H1 (cell line): Measurements from ENCODE around the gene CACNA1C. TPM values are rescaled to one million over a fixed set of nuclear protein-coding genes. Genes with fewer than 3 reads are reported as not detected.

ENCODE experiments used
- CTCF ChIA-PET: fragments of 300-600 bp; sonication (Branson Sonifier 250); formaldehyde crosslinking; loops from one replicate; lab custom pipeline; 2021; ENCODE audit not compliant: partially characterized antibody; lab: Charles Lee
- POLR2A ChIA-PET: fragments of 300-600 bp; sonication (Branson Sonifier 250); formaldehyde crosslinking; loops from one replicate; lab custom pipeline; 2021; ENCODE audit warnings: inconsistent platforms; ENCODE audit not compliant: partially characterized antibody; lab: Charles Lee
- DNase-seq, 2 experiments: peaks; one replicate each; pipeline versions ENCODE4 v3.0.0 to v3.0.0-alpha.2; 2010 to 2022; ENCODE audit warnings: low spot score in 2 of 2, low read depth in 1 of 2, mixed read lengths in 1 of 2
- FAIRE-seq: peaks from 2 replicates; lab custom pipeline; 2011; peaks lifted over from hg19 to GRCh38; lab: Jason Lieb, UNC
- H2AFZ ChIP-seq: 2 replicates; pipeline ENCODE4 v1.8.1; 2012; ENCODE audit warnings: low read length, inconsistent platforms
- H2AK5ac ChIP-seq: 2 replicates; pipeline ENCODE4 v1.6.1; 2013; ENCODE audit warnings: low read depth, low read length
- H2BK120ac ChIP-seq: replicated peaks from 2 replicates; pipeline ENCODE3; 2013; ENCODE audit warnings: low read depth, low read length, inconsistent platforms
- H2BK12ac ChIP-seq: 2 replicates; pipeline ENCODE4 v1.6.1; 2013; ENCODE audit warnings: low read depth, low read length
- H2BK15ac ChIP-seq: 2 replicates; pipeline ENCODE4 v1.6.1; 2013; ENCODE audit warnings: low read length
- H2BK20ac ChIP-seq: 2 replicates; pipeline ENCODE4 v1.6.1; 2013; ENCODE audit warnings: low read length
- H2BK5ac ChIP-seq: 2 replicates; pipeline ENCODE4 v1.6.1; 2013; ENCODE audit warnings: low read depth, low read length
- H3K14ac ChIP-seq: 2 replicates; pipeline ENCODE4 v1.6.1; 2013; ENCODE audit warnings: inconsistent platforms; ENCODE audit not compliant: insufficient read length
- H3K18ac ChIP-seq: 2 replicates; pipeline ENCODE4 v1.6.1; 2013; ENCODE audit warnings: low read length; ENCODE audit errors: extremely low read depth
- H3K23ac ChIP-seq: 2 replicates; pipeline ENCODE4 v1.6.1; 2013; ENCODE audit warnings: inconsistent platforms; ENCODE audit not compliant: insufficient read length
- H3K23me2 ChIP-seq: 2 replicates; pipeline ENCODE4 v1.6.1; 2013; ENCODE audit warnings: low read depth, low read length
- H3K27ac ChIP-seq: 2 replicates; pipeline ENCODE4 v1.6.1; 2011; ENCODE audit warnings: low read depth, low read length, inconsistent platforms
- H3K27me3 ChIP-seq, 4 experiments: replicated peaks in 1 of 4; 1 replicate in 1 of 4; 2 replicates in 3 of 4; pipeline versions ENCODE4 v1.6.1 to v1.8.1; 2011 to 2013; ENCODE audit warnings: low read length in 3 of 4, mild to moderate bottlenecking in 3 of 4, inconsistent platforms in 2 of 4, mixed read lengths in 2 of 4, moderate library complexity in 1 of 4; ENCODE audit not compliant: control insufficient read depth in 3 of 4, insufficient read depth in 3 of 4; ENCODE audit errors: extremely low read depth in 1 of 4
- H3K36me3 ChIP-seq, 4 experiments: 2 replicates each; pipeline versions ENCODE4 v1.6.1 to v1.8.1; 2011 to 2013; ENCODE audit warnings: mild to moderate bottlenecking in 4 of 4, low read length in 3 of 4, moderate library complexity in 2 of 4, control low read depth in 1 of 4, inconsistent platforms in 1 of 4; ENCODE audit not compliant: insufficient read depth in 4 of 4, control insufficient read depth in 2 of 4
- H3K4ac ChIP-seq: replicated peaks from 2 replicates; pipeline ENCODE3; 2013; ENCODE audit warnings: low read length, low read depth, mixed read lengths, inconsistent platforms; ENCODE audit not compliant: insufficient read length
- H3K4me1 ChIP-seq, 4 experiments: replicated peaks in 1 of 4; 1 replicate in 1 of 4; 2 replicates in 3 of 4; pipeline versions ENCODE4 v1.6.1 to v1.8.1; 2011 to 2013; ENCODE audit warnings: low read length in 3 of 4, inconsistent platforms in 2 of 4, mixed read lengths in 1 of 4; ENCODE audit not compliant: insufficient read depth in 4 of 4, control insufficient read depth in 3 of 4
- H3K4me2 ChIP-seq, 2 experiments: 2 replicates each; pipeline versions ENCODE4 v1.6.1 to v1.8.1; 2011 to 2013; ENCODE audit warnings: low read depth in 2 of 2, low read length in 2 of 2, control low read depth in 1 of 2, inconsistent platforms in 1 of 2, mild to moderate bottlenecking in 1 of 2; ENCODE audit not compliant: insufficient read depth in 1 of 2
- H3K4me3 ChIP-seq, 4 experiments: fragments of 200-600, 300-600 bp in 1 of 4; sonication (generic), shearing (Covaris generic), sonication (Bioruptor Twin) in 1 of 4; 2 replicates each; pipeline versions ENCODE4 v1.5.1 to v1.8.1; 2011 to 2016; ENCODE audit warnings: low read length in 4 of 4, low read depth in 3 of 4, control low read depth in 2 of 4, inconsistent platforms in 2 of 4, mild to moderate bottlenecking in 2 of 4, mixed read lengths in 1 of 4, moderate library complexity in 1 of 4; ENCODE audit not compliant: insufficient read depth in 2 of 4; ENCODE audit errors: extremely low read depth in 1 of 4
- H3K56ac ChIP-seq: replicated peaks from 2 replicates; pipeline ENCODE3; 2013; ENCODE audit warnings: low read depth, mild to moderate bottlenecking, mixed read lengths, low read length, inconsistent platforms; ENCODE audit not compliant: insufficient read length
- H3K79me1 ChIP-seq: 2 replicates; pipeline ENCODE4 v1.6.1; 2013; ENCODE audit warnings: low read depth, low read length, control low read depth
- H3K79me2 ChIP-seq, 2 experiments: 2 replicates each; pipeline versions ENCODE4 v1.6.1 to v1.8.1; 2012 to 2013; ENCODE audit warnings: low read length in 2 of 2, mild to moderate bottlenecking in 2 of 2, inconsistent platforms in 1 of 2; ENCODE audit not compliant: insufficient read depth in 2 of 2, control insufficient read depth in 1 of 2
- H3K9ac ChIP-seq, 4 experiments: replicated peaks in 1 of 4; 1 replicate in 1 of 4; 2 replicates in 3 of 4; pipeline versions ENCODE4 v1.6.1 to v1.8.1; 2011 to 2013; ENCODE audit warnings: low read depth in 3 of 4, low read length in 3 of 4, control low read depth in 2 of 4, mild to moderate bottlenecking in 2 of 4, moderate library complexity in 2 of 4, inconsistent platforms in 1 of 4; ENCODE audit errors: extremely low read depth in 1 of 4
- H3K9me3 ChIP-seq, 2 experiments: 2 replicates each; pipeline versions ENCODE4 v1.6.1 to v1.8.1; 2012 to 2013; ENCODE audit warnings: mild to moderate bottlenecking in 2 of 2, moderate library complexity in 2 of 2, control low read depth in 1 of 2, inconsistent platforms in 1 of 2, low read depth in 1 of 2, low read length in 1 of 2, mixed read lengths in 1 of 2; ENCODE audit not compliant: insufficient read depth in 2 of 2
- H4K20me1 ChIP-seq, 2 experiments: replicated peaks in 1 of 2; 2 replicates each; pipeline versions ENCODE3 to v1.8.1; 2011 to 2013; ENCODE audit warnings: inconsistent platforms in 2 of 2, low read length in 2 of 2, mild to moderate bottlenecking in 1 of 2; ENCODE audit not compliant: insufficient read depth in 2 of 2, control insufficient read depth in 1 of 2
- H4K5ac ChIP-seq: 2 replicates; pipeline ENCODE4 v1.6.1; 2013; ENCODE audit warnings: low read length, low read depth, mixed read lengths, inconsistent platforms; ENCODE audit not compliant: insufficient read length
- H4K8ac ChIP-seq: 2 replicates; pipeline ENCODE4 v1.8.0; 2013; ENCODE audit warnings: mild to moderate bottlenecking, moderate library complexity, low read length, inconsistent platforms; ENCODE audit not compliant: insufficient read depth; ENCODE audit errors: extremely low read depth
- H4K91ac ChIP-seq: replicated peaks from 2 replicates; pipeline ENCODE3; 2013; ENCODE audit warnings: low read length, mixed read lengths, inconsistent platforms; ENCODE audit not compliant: insufficient read length
- ASH2L ChIP-seq: fragments of 200-600, 300-600 bp; sonication (generic); IDR thresholded peaks from one replicate; pipeline ENCODE4 v1.7.1; 2017; ENCODE audit warnings: low read length
- FOSL1 ChIP-seq: IDR thresholded peaks from 2 replicates; pipeline ENCODE4 v1.6.1; 2011; ENCODE audit warnings: mild to moderate bottlenecking, low read depth, low read length, moderate library complexity; ENCODE audit not compliant: insufficient read depth
- WGBS, 2 experiments: shearing (Covaris generic) in 1 of 2; methylation state at CpG; one replicate each; pipeline versions ENCODE4 v1.1.6 to v1.1.7; 2013 to 2015; ENCODE audit warnings: low lambda C conversion rate in 2 of 2, mixed read lengths in 2 of 2, inconsistent platforms in 1 of 2, low coverage in 1 of 2, missing lambda C conversion rate in 1 of 2; ENCODE audit not compliant: insufficient replicate concordance in 2 of 2, insufficient coverage in 1 of 2, insufficient read length in 1 of 2; ENCODE audit errors: extremely low coverage in 1 of 2, missing lambda C conversion rate in 1 of 2; 5-methylcytosine and 5-hydroxymethylcytosine counted together
- polyA plus RNA-seq, 7 experiments: library from polyadenylated mRNA; depleted of rRNA in 3 of 7; stranded (reverse) in 5 of 7; unstranded in 2 of 7; fragments of >200 nt in 5 of 7; fragments of 200-250 nt in 2 of 7; gene quantifications; 1 replicate in 5 of 7; 2 replicates in 1 of 7; 4 replicates in 1 of 7; pipeline versions ENCODE4 v1.2.1 to v1.2.3, GENCODE V29; 2011 to 2013; ENCODE audit warnings: missing spikeins in 2 of 7, mixed read lengths in 2 of 7
- total RNA-seq: library from RNA; stranded (reverse); fragmentation: NEBNext Ultra II Directional; extraction: Animal tissue kit (Norgen Biotek cat#: 25700); gene quantifications from 2 replicates; pipeline ENCODE4 v1.2.1, GENCODE V29; 2021

CACNA1C gene
- total and polyA plus RNA-seq, 2 of the 8 experiments (the other 6 are each of a cell fraction or from before 2014, with no cell fraction given): 1.3 TPM

GRCh38 chr12:2035431-2036055 lies 17.2 kb upstream of the CACNA1C start:
- Histone ChIP-seq H2AFZ (peak overlapping the region; percentile 76), H3K4me3 (peak overlapping the region in 3 of 4 experiments; percentile 15 to 50 (median 27); a peak in 5 of 8 replicates)
- FAIRE-seq: no peak

More at GRCh38 chr12:2035431-2036055, 17.2 kb upstream of the CACNA1C start:
- Histone ChIP-seq H3K4ac (no peak overlapping the region), H2AK5ac (no peak overlapping the region), H3K56ac (no peak overlapping the region), H3K9ac (no peak overlapping the region), H4K20me1 (no peaks in the 10 kb centered on the region), H2BK15ac (peak overlapping the region; percentile 84; the same call in 1 of the 2 replicates), H4K8ac (no peak overlapping the region), H3K23ac (no peak overlapping the region), H3K18ac (0 out of 2 replicates have a peak overlapping the region, but pooled peaks have one; percentile 29), H2BK12ac (no peak overlapping the region), H3K9me3 (no peaks in the 10 kb centered on the region), H3K27ac (no peak overlapping the region), H3K4me2 (peak overlapping the region; percentile 26 to 64), H3K27me3 (peaks cover 0 to 23% (median 16%) of the 10 kb centered on the region in 4 experiments; a peak in 6 of 7 replicates), H3K79me2 (no peaks in the 10 kb centered on the region), H2BK120ac (no peak overlapping the region), H3K14ac (no peak overlapping the region), H2BK5ac (no peak overlapping the region), H3K23me2 (no peaks in the 10 kb centered on the region), H4K91ac (no peak overlapping the region), H4K5ac (no peak overlapping the region), H3K4me1 (peaks cover 0 to 3% (median 1%) of the 10 kb centered on the region in 4 experiments; a peak in 2 of 7 replicates), H2BK20ac (no peak overlapping the region), H3K36me3 (no peaks in the 10 kb centered on the region), H3K79me1 (no peaks in the 10 kb centered on the region)
- DNase-seq: no peak
- 80% methylated on average over 15 of the region's 15 CpGs; no CpG with 5 or more reads in 1 of the 2 experiments for WGBS, 2 experiments
- TF ChIP-seq FOSL1 (no peak), ASH2L (peak; percentile 8)
- CTCF ChIA-PET: interaction anchor here (0.5 to 4.3 kb wide), 18 partner anchors 9 to 548 kb away, joined by 3 to 33 read pairs (median 3); no protein-coding TSS in a partner anchor
- POLR2A ChIA-PET: no interaction called here
